ENCODE measurements around the gene KIAA0753.
"Not testable (repeated sequence)": the region's sequence is repeated elsewhere in the genome, so short reads cannot be mapped to it uniquely, and the experiment has no call there.

The KIAA0753 gene

DNA sequence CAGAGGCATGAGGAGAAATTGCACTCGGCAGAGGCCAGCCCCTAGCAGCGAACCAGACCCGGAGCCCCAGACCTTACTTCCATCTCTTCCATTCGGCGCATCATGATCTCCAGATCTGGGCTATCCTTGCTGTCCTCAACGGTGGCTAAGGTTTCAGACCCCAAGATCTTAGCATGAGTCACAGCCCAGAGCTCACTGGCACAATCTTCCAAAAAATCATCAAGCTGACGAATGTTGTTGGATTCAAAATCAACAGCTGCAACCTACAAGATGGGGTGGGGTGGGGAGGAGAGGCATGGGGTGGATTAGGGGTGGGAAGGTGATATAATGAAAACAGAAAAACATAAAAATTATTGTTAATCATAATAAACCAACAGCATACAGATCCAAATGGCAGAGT lies 44.4 kb downstream of the KIAA0753 start:
- DNase-seq: no peak

DNA sequence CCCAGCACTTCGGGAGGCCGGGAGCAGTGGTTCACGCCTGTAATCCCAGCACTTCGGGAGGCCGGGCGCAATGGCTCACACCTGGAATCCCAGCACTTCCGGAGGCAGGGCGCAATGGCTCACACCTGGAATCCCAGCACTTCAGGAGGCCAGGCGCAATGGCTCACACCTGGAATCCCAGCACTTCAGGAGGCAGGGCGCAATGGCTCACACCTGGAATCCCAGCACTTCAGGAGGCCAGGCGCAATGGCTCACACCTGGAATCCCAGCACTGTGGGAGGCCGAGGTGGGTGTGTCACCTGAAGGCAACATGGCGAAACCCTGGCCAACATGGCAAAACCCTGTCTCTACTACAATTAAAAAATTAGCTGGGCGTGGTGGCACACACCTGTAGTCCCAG lies 47.1 kb downstream of the KIAA0753 start:
- DNase-seq: not testable (repeated sequence)

DNA sequence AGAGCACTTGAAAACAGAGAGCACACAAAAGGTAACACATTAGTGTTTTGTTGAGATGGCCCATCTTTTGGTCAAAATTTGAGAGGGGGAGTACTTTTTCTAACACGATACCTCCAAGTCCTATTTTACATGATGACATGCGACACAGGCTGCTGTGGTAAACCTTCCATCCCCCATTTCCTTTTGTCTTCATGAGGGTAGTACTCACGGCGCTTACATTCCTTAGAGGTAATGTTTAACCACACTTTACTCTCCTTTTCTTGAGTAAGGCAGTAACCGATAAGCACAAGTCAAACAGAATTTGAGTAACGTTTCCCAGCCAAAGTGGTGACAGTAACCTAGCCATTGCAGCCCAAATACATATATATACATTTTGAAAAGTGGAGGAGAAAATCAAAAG lies 48.3 kb downstream of the KIAA0753 start:
- no peak for DNase-seq

DNA sequence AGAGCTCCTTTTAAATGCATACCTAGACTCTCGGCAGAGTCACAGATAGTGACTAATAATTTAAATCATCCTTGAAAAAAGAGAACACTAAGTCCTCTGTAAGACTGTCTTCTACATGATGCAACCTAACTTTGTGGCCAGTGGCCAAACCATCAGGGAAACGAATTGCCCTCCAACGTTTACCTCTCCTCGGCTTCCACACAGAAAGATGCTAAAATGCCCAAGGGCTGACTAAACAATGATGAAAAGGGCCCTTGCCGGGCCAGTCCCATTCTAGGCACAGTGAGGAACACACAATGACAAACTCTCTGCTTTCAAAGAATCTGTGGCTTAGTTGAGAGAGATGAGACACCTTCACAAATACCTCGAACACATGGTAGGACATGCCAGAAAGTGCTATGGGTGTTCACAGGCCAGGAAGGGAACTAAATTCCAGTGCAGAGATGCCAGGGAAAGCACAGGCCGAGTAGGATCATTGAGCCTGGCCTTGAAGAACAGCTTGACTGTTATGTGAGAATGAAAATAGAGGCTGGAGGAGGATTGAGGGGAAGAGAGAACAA lies 48.8 kb downstream of the KIAA0753 start:
- DNase-seq: no peak

DNA sequence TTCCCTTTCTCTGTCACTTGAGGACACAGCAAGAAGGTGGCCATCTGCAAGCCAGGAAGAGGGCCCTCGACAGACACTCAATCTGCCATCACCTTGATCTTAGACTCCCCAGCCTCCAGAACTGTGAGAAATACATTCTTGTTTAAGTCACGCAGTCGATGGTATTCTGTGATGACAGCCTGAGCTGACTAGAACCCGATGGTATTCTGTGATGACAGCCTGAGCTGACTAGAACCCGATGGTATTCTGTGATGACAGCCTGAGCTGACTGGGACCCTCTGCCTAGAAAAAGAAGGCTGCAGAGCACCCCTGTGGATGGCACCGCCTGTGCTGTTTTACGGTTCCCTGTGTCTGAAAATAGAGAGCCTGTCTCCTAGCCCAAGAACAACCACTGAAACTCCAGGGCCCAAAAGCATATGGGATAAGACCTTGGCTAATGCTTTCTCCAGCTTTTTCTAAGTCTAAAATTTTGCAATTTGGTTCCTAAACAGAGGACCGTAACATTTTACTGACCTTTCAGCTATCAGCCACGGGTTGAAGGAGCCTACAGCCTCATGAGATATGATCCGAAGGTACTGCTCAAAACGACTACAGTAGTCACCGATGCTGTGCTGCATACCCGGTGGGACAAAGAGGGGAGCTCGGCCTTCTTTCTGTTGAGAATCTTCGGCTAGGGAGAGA lies 51.1 kb downstream of the KIAA0753 start:
- DNase-seq: no peak

DNA sequence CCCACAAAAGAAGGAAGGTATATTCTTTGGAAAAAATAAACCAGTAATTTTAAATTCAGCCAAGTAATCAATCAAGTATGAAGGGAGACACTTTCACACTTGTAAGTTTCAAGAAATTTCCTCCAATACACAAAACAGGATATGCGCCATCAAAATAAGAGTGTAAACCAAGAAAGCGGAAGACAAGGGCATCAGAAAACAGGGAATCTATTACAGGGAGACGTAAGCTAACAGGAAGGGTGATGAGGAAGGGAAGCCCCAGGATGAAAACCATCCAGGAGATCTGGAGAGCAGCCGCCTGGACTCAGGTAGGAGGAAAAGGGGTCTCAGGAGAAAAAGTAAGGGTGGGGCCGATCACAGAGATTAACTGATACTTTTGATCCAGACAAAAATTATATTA lies 52.3 kb downstream of the KIAA0753 start:
- DNase-seq: no peak

DNA sequence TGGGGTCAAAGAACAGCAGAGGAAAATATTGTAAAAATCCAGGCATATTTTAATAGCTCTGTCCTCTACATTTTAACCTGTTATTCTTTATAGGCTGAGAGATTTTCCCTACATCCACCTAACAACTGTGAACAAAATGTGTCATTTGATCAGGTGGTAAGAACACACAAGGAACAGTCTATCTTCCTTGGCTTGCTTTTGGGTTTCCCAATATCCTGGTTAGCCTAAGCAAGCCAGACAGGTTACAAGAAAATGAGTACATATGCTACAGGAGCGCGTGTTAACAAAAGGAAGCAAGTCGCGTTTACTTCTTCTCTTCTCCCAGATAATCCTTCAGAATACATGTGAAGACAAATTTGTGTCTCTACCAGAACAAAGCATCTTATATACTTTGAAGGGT lies 53.2 kb downstream of the KIAA0753 start:
- no peak for DNase-seq

DNA sequence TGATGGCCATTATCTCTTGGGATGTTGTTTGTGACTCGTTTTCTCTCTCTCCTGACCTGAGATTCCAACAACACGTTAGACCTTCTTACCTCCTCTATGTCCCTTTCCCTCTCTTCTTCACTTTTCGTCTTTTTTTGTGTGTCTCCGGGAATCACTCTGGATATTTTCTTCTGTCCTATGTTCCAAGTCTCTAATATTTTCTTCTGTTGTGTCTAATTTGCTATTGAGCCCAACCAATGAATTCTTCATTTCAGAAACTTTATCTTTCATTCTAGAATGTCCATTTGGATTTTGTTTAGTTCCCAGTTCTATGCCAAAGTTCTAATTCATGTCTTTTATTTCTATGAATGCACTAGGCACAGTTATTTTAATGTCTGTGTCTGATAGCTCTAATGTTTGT lies 57.1 kb downstream of the KIAA0753 start:
- DNase-seq: no peak

DNA sequence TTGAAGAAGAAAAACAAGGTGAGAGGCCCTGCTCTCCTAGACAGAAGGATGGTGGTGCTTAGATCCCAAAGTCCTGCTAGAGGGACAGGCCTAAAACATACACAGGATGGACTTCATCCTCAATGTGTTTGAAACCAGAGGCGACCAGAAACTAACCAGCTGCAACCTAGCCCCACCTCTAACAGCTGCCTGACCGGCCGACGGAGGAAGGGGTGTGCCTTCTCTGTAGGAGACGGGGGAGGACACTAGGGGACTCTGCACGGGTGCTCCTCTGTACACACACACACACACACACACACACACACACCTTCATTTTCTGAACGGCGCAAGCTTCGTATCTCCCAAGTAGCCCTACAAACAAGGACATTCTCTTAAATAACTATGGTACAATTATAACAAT lies 59.9 kb downstream of the KIAA0753 start:
- no peak for DNase-seq

DNA sequence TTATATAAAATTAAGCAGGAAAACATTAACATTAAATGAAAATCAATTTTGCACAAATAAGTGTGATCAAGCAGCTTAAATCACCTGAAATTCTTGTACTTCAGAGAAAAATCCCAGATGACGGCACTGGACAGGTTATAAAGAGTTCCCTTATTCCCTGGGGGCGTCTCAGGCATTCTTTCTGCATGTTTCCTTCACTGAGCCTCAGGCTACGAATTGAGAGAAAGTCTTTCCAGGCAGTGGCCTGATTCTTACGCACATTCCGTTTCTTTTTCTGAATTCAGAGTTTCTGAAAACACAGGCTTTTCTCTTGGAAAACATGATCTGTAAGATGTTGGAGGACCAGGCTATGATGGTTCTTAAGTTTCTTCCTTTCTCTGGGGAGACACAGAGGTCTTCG lies 62.0 kb downstream of the KIAA0753 start:
- DNase-seq: no peak

DNA sequence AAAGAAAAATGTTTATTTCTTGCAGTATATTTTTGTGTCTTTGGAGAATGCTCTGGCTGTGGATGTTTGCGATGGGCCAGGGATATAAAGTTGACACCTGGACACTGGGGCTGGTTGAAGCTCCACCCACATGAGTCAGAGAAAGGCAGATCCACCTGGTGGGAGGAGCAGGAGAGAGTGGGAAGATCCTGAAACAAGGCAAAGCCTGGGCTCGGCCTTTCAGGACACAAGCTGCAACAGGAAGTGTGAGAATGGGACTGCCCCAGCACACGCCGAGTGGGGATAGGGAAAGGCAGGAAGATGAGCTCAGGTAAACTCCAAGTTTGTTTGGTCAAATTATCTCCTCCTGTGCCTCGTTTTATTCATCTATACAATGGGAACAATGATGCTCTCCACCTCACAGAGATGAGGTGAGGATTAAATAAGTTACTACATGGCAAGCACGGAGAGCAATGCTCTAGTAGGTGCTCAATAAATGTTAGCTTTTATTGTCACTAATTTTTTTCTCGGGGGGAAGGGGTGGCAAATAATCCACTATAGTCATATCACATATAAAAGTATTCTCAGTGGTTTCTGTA lies 62.7 kb downstream of the KIAA0753 start:
- DNase-seq: no peak

DNA sequence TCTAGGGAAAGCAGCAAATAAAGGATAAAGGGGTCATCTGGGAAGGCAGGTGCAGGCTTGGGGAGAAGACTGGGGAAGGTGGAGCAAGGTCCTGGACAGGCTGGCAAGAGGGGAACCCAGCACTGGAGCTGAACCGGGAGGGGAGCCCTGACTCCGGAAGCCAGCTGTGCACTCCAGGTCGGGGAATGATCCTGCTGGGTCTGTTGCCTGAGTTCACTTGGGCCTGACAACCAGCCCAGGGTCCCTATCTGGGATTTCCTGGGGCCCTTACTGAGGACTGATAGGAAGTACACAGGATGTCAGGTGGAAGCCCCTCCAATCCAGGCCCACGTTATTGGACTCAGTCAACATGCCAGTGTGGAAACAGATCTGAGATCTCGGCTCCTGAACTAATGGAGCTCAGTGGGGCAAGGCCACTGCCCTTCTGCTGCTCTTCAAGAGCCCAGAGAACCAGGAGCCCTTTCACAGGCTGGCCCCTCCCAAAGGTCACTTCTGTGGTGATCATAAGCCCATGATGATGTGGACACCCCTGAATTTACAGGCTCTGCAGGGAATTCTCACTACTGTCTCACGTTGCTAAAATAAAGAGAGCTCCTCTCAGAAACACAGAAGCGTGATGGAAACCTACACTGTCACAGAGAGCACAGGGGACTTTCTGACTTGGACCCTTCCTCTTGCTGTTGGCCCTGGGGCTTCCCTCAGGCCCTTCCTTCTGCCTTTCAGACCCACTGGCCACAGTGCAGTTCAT lies 64.3 kb downstream of the KIAA0753 start:
- no peak for DNase-seq

DNA sequence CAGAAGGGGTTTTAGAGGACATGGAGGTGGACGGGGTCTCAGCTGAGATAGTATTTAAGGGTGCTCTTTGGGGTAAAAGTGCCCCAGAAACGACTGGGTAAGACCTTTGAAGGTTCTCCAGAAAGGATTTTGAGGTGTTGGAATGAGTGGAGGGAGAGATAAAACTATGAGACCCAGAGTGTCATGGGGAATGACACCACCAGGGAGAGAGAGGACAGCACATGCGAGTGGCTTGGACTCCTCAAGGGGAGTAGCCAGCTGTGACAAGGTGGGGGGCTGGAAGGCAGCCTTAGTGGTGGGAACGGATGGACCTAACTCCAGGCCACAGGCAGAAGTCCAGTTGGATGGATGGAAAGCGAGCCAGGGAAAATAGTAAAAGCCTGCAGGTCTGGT lies 64.9 kb downstream of the KIAA0753 start:
- no peak for DNase-seq

DNA sequence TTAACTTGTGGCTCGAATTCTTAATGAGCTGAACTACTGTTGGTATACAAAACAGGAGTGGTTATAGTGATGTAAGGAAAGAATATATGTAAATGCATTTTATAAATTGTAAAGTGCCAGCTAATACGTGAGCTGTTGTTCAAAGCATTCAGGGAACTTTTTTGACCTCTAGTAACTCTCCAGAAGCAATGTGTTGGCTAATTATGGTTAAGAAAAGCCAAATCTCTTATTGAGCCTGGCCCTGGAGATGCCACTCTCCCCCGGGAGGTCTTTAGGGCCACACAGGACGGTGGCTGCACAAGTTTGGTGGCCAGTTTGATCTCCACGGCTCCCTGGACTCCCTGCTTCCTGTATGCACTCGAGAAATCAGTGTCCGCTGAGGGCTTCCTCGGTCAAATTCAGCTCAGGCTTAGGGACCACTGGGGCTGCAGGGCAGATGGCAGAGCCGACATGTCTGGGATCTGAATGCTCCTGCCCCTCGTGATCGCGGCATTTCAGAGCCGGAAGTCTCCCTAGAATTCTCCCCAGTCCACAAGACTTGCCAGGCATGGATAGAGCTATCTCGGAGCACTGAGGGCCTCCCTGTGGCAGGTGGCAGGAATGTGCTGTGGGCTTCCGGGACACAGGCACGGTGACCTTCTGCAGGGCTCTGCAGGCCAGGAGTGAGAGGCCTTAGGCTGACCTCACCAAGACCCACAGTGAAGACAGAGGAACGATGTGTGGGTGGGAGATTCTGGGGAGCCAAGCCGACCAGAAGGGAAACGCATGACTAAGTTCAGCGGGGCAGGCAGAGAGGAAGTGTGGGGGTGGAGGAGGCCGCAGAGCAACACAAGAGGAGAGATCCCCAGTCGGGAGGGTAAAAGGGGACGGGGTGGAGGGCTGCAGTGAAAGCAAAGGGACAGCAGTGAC lies 65.6 kb downstream of the KIAA0753 start:
- DNase-seq: peak; percentile 65

DNA sequence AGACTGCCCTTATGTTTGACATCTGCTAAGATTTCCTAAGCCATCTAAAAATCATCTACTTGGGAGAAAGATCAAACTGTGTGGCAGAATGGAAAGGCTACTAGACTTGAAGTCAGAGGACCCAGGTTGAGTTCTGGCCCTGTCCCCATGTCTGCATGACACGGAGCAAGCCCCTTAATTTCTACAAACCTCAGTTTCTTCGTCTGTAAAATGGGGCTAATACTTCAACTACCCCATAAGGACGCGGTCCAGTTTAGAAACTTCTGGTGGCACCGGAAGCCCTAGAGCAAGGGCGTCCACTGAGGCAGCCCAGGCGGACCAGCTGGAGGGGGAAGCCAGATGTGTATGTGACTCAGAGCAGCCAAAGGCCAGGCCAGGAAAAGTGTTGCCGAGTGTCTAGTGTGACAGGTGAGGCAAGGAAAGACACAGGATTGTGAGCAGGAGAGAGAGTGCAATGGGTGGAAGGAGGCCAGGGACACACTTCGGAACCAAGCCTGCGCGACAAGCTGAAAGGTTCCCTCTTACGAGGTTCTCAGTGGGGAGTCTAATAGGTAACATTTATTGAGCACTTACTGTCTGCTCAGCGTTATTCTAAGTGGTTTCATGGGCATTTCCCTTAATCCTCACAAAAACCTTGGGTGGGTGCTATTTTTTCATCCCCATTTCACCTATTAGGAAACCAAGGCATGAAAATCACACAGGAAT lies 66.4 kb downstream of the KIAA0753 start:
- no peak for DNase-seq

DNA sequence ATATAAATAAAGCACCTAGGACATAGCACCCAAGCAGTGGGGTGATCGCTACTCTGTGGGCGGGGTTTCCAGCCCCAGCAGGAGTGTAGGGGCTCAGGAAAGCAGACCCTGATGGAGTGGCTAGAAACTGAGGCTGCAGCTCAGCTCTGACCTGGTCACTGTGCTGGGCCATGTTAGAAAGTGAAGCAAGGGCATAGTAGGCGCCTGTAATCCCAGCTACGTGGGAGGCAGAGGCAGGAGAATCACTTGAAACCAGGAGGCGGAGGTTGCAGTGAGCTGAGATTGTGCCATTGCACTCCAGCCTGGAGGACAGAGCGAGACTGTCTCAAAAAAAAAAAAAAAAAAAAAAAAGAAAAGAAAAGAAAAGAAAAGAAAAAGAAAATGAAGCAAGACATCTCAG lies 67.0 kb downstream of the KIAA0753 start:
- DNase-seq: not testable (repeated sequence)

DNA sequence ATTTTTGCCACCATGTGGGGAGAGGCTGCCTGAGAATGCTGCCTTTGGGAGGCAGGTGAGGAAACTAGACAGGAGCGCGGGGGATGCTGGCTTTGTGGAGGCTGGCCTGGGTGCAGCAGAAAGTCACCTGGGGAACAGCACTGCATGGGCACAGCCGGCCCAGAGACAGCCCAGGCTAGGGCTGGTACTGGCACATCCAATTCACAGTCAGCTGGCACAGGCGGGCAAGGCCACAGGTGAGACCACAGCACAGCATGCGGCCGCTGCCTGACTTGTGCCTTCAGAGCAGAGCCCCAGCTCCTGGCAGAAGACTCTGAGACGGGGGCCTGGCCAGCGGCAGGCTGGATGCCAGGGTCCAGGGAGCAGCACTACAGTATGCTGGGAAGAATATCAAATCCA lies 67.5 kb downstream of the KIAA0753 start:
- DNase-seq: no peak

DNA sequence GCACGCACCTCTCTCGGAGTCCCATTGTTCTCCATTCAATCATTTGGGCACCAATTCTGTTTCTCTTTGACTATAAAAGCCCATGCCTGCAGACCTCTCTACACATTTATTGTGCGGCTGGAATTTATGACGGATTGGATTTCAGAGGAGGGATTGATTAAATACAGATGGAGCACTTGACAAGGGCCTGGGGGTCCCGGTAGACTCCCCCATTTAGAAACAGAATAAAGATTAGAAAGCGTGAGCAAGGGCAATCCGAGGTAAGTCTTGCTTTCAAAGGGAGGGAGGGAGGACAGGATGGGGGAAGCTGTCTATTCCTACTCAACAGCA lies 69.1 kb downstream of the KIAA0753 start:
- no peak for DNase-seq

DNA sequence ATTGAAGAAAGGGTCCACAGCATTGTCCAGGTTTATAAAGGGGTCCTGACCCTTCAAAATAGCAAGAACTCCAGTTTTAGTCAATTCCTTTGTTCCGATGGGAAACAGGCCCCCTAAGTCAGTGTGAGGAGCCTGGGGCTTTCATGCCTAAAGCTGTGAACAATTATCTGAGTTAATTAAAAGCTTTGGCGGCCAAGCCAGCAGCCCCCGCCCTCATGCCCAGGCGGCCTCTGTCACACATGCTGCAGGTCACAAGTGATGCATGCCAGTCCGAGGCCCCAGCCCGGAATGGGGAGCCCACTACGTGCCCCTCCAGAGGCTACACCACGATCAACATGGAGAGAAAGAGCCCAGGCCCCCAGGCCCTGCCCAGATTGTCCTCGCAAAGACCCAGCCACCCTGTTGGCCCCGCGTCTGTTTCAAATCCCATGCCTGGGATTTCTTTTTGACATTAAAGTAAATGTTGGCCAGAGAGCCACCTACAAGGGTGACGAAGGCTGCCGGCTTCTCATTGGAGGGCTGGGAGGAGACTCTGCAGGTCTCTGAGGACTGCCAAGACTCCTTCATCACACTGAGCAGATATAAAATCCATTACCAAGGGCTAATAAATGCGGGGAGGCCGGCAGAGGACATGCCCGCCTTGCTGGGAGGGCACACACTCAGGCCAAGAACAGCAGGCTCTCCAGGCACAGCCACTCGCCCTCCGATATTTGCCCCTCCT lies 69.6 kb downstream of the KIAA0753 start:
- no peak for DNase-seq

DNA sequence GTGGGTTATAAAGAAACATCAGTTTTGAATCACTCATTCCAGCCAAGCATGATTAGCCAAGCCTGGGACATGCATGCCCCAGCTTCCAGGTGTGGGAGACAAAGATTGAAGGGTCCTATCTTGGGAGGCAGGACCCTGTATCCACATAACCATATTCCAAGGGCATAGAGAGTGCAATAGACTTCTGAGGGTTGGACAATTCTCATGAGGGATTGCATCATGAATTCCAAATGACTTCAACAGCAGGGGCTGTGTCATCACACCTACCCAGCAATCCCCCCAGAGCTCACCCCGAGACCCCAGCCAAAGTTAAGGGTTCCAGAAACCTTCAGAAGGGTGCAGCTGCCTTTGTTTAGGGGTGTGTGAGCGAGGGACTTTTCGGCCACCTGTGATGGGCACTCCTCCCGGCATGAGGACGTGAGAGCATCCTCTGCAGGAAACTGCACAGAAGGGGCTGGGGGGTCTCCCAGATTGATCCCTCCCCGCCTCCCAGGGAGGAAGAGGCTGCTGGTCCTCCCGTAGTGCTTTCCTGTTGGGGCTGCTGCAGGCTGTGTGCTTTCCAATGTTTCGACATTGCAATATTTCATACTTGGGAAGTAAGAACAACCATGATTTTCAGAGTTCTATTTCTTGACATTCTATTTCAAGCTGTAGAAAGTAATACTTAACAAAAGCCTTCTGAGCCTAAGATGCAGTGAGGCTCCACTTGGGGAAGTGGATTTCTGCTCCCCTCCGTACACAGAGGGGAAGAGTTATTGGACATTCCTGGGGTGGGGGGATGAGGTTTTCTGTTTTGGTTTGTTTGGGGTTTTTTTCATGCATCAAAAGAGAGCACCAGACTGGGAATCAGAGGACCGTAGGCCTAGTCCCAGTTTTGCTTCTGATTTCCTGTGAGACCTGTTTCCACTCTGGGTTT lies 70.9 kb downstream of the KIAA0753 start:
- DNase-seq: no peak
